ENCODE results near the gene SLC37A3.
"Not testable (repeated sequence)": the region's sequence is repeated elsewhere in the genome, so short reads cannot be mapped to it uniquely, and the experiment has no call there.

The SLC37A3 gene

GRCh38 chr7:140314573-140315480 lies 83.5 kb downstream of the SLC37A3 start:
- TF ChIP-seq CSRNP3 (CRISPR knock-in tag; IDR thresholded peaks at IDR 0.05) (no peak), ZC3H10 (CRISPR knock-in tag; IDR thresholded peaks at IDR 0.05) (no peak), ARNTL (CRISPR knock-in tag; IDR thresholded peaks at IDR 0.05; ENCODE audit: borderline replicate concordance, low read depth) (no peak), ESRRG (CRISPR knock-in tag; IDR thresholded peaks at IDR 0.05) (no peak), OSR1 (CRISPR knock-in tag; IDR thresholded peaks at IDR 0.05) (no peak), CSDC2 (CRISPR knock-in tag; IDR thresholded peaks at IDR 0.05) (no peak), TSHZ2 (CRISPR knock-in tag; IDR thresholded peaks at IDR 0.05) (no peak), BACH2 (CRISPR knock-in tag; IDR thresholded peaks at IDR 0.05; ENCODE audit: borderline replicate concordance) (no peak), SNAI2 (CRISPR knock-in tag; IDR thresholded peaks at IDR 0.05) (no peak), CREB5 (CRISPR knock-in tag; IDR thresholded peaks at IDR 0.05; ENCODE audit: low read depth) (no peak)
- ATAC-seq = 0 out of 3 replicates have a peak, but pooled peaks have one; percentile 18

GRCh38 chr7:140312141-140312846 lies 86.0 kb downstream of the SLC37A3 start:
- TF ChIP-seq CSRNP3 (CRISPR knock-in tag; IDR thresholded peaks at IDR 0.05) (no peak), CREB5 (CRISPR knock-in tag; IDR thresholded peaks at IDR 0.05; ENCODE audit: low read depth) (no peak), ZNF8 (CRISPR knock-in tag; IDR thresholded peaks at IDR 0.05) (no peak), ZNF70 (CRISPR knock-in tag; IDR thresholded peaks at IDR 0.05) (no peak), PATZ1 (CRISPR knock-in tag; IDR thresholded peaks at IDR 0.05; ENCODE audit: borderline replicate concordance) (no peak), TOX (CRISPR knock-in tag; IDR thresholded peaks at IDR 0.05; ENCODE audit: borderline replicate concordance) (no peak), GLIS3 (CRISPR knock-in tag; IDR thresholded peaks at IDR 0.05) (no peak), POU6F1 (CRISPR knock-in tag; IDR thresholded peaks at IDR 0.05; ENCODE audit: borderline replicate concordance, low read depth) (no peak), ZNF565 (CRISPR knock-in tag; conservative IDR thresholded peaks at IDR 0.05; ENCODE audit: low read depth) (no peak), BACH2 (CRISPR knock-in tag; IDR thresholded peaks at IDR 0.05; ENCODE audit: borderline replicate concordance) (no peak), RARB (CRISPR knock-in tag; IDR thresholded peaks at IDR 0.05) (no peak), ESRRG (CRISPR knock-in tag; IDR thresholded peaks at IDR 0.05) (no peak), ZFP30 (CRISPR knock-in tag; IDR thresholded peaks at IDR 0.05) (no peak), ZC3H10 (CRISPR knock-in tag; IDR thresholded peaks at IDR 0.05) (no peak), CSDC2 (CRISPR knock-in tag; IDR thresholded peaks at IDR 0.05) (no peak), ISL1 (CRISPR knock-in tag; IDR thresholded peaks at IDR 0.05) (no peak)
- no peak for ATAC-seq

GRCh38 chr7:140311128-140311527 lies 87.2 kb downstream of the SLC37A3 start:
- ATAC-seq = not testable (repeated sequence)

Measured in SK-N-SH treated with all-trans-retinoic acid at 6 μM for 48 hours (cell line).